ENCODE data around the gene WIPF2. TPM values are rescaled to one million over a fixed set of nuclear protein-coding genes. Genes with fewer than 3 reads are reported as not detected.

The WIPF2 gene
- total RNA-seq, 2 donors from 2014 or later: 12.6 to 27.0 TPM

- Histone ChIP-seq H3K4me3 (no peak overlapping the region), H3K4me1 (replicated peaks) (no peaks in the 10 kb centered on the region), H3K36me3 (no peaks in the 10 kb centered on the region), H3K27me3 (replicated peaks; ENCODE audit: insufficient read depth) (no peaks in the 10 kb centered on the region), H3K27ac (no peak overlapping the region), H3K9me3 (no peaks in the 10 kb centered on the region)
- DNase-seq (ENCODE audit: low spot score): no peak
- 92% methylated on average over 1 of the region's 1 CpG for WGBS
- intact Hi-C loops (cut with DNase I): no loop called here
- TF ChIP-seq, protein P1, sequence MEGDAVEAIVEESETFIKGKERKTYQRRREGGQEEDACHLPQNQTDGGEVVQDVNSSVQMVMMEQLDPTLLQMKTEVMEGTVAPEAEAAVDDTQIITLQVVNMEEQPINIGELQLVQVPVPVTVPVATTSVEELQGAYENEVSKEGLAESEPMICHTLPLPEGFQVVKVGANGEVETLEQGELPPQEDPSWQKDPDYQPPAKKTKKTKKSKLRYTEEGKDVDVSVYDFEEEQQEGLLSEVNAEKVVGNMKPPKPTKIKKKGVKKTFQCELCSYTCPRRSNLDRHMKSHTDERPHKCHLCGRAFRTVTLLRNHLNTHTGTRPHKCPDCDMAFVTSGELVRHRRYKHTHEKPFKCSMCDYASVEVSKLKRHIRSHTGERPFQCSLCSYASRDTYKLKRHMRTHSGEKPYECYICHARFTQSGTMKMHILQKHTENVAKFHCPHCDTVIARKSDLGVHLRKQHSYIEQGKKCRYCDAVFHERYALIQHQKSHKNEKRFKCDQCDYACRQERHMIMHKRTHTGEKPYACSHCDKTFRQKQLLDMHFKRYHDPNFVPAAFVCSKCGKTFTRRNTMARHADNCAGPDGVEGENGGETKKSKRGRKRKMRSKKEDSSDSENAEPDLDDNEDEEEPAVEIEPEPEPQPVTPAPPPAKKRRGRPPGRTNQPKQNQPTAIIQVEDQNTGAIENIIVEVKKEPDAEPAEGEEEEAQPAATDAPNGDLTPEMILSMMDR (IDR thresholded peaks at IDR 0.05): no peak
- TF ChIP-seq POLR2A (IDR thresholded peaks at IDR 0.05) (no peak), POLR2AphosphoS5 (IDR thresholded peaks at IDR 0.05) (no peak)
Measured at GRCh38 chr17:40248507-40248906, 29.4 kb downstream of the WIPF2 start.

DNA sequence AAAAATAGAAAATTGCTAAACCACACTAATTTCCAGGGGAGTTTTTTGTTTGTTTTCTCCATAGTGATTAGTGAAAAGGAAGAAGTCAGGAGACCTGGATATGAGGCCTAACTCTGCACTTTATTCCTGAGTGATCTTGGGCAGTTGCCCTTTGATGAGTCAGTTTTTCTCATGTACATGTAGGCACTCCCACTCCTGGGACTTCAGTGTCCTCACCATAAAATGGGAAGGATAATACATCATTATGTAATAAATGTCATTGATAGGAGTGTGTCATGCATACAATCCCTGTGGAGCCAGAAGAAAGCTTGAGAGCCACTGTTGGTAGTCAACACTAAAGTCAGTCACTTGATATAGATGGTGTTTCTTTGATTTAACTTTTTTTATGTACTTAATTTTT lies 32.5 kb downstream of the WIPF2 start:
- TF ChIP-seq POLR2AphosphoS5 (IDR thresholded peaks at IDR 0.05) (peak; percentile 77), POLR2A (IDR thresholded peaks at IDR 0.05) (no peak)
- no peaks in the 10 kb centered on the region for H3K27me3 ChIP-seq (replicated peaks; ENCODE audit: insufficient read depth)
- no peaks in the 10 kb centered on the region for H3K36me3 ChIP-seq
- H3K9me3 ChIP-seq: no peaks in the 10 kb centered on the region
- peak; percentile 25 for DNase-seq (ENCODE audit: low spot score)
- no peak overlapping the region for H3K27ac ChIP-seq
- intact Hi-C loops (cut with DNase I): no loop called here
- H3K4me1 ChIP-seq (replicated peaks): no peaks in the 10 kb centered on the region
- no peak overlapping the region for H3K4me3 ChIP-seq

DNA sequence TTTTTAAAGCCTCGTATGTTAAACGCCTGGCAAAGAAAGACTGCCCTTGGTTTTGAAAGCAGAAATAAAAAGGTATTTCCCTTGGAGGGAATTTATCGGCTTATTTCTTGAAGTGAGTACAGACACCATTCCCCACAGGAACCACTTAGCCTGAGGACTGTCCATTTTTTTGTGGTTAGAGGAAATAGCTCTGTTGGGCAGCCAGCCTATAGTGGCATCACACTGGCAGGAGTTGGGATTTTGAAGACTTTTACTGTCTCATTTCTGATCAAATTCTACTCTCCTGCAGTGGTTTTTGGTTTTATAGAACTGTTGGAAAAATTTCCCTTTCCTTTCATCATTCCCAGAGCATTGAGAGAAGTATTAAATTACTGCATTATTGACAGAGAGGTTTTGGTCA lies 34.5 kb downstream of the WIPF2 start:
- Histone ChIP-seq H3K9me3 (no peaks in the 10 kb centered on the region), H3K27me3 (replicated peaks; ENCODE audit: insufficient read depth) (no peaks in the 10 kb centered on the region), H3K4me3 (no peak overlapping the region), H3K27ac (no peak overlapping the region), H3K36me3 (no peaks in the 10 kb centered on the region), H3K4me1 (replicated peaks) (no peaks in the 10 kb centered on the region)
- DNase-seq (ENCODE audit: low spot score): no peak
- intact Hi-C loops (cut with DNase I): no loop called here
- WGBS: 91% methylated on average over 3 of the region's 3 CpGs
- TF ChIP-seq POLR2AphosphoS5 (IDR thresholded peaks at IDR 0.05) (no peak), POLR2A (IDR thresholded peaks at IDR 0.05) (no peak)
- TF ChIP-seq, protein P1 (IDR thresholded peaks at IDR 0.05): no peak

DNA sequence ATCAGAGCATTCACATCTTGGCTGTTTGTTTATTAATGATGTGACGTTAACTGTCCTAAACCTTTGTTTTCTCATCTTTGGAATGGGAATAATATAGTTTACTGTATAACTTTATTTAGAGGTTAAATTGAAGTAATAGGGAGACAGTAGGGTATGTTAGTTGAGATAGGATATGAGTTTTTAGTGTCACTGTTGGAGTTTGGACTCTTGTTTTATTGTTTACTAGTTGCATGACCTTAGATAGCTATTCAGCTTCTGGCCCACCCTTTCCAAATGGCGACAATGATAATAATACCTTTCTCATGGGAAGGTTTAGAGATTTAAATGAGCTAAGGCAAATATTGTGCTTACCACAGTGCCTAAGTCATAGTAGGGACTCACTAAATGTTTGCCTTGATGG lies 40.4 kb downstream of the WIPF2 start:
- H3K4me3 ChIP-seq: no peak overlapping the region
- H3K4me1 ChIP-seq (replicated peaks): no peaks in the 10 kb centered on the region
- H3K27me3 ChIP-seq (replicated peaks; ENCODE audit: insufficient read depth): no peaks in the 10 kb centered on the region
- TF ChIP-seq POLR2AphosphoS5 (IDR thresholded peaks at IDR 0.05) (no peak), POLR2A (IDR thresholded peaks at IDR 0.05) (no peak)
- TF ChIP-seq, protein P1 (IDR thresholded peaks at IDR 0.05): no peak
- intact Hi-C loops (cut with DNase I): no loop called here
- no peaks in the 10 kb centered on the region for H3K9me3 ChIP-seq
- WGBS: 97% methylated on average over 2 of the region's 2 CpGs
- DNase-seq (ENCODE audit: low spot score): no peak
- peaks cover 0 to 2% of the 10 kb centered on the region in 2 donors for H3K36me3 ChIP-seq
- no peak overlapping the region for H3K27ac ChIP-seq

DNA sequence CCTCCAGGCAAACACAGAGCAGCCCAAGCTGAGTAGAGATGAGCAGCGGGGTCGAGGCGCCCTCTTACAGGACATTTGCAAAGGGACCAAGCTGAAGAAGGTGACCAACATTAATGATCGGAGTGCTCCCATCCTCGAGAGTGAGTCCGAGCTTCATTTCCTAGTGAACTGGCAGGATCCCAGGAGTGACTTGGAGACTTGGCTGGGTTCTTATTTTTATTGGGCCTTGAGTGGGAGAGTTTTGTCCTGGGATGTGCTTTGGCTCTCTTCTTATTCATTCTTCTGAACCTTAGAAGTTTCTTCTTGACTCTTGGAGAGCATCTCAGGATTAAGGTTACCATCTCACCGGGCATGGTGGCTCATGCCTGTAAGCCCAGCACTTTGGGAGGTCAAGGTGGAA lies 41.4 kb downstream of the WIPF2 start:
- 72% methylated on average over 7 of the region's 7 CpGs for WGBS
- H3K27ac ChIP-seq: no peak overlapping the region
- no peaks in the 10 kb centered on the region for H3K4me1 ChIP-seq (replicated peaks)
- peaks cover 0 to 2% of the 10 kb centered on the region in 2 donors for H3K36me3 ChIP-seq
- H3K9me3 ChIP-seq: no peaks in the 10 kb centered on the region
- H3K27me3 ChIP-seq (replicated peaks; ENCODE audit: insufficient read depth): no peaks in the 10 kb centered on the region
- no peak for DNase-seq (ENCODE audit: low spot score)
- intact Hi-C loops (cut with DNase I): no loop called here
- H3K4me3 ChIP-seq: no peak overlapping the region
- TF ChIP-seq, protein P1 (IDR thresholded peaks at IDR 0.05): no peak
- TF ChIP-seq POLR2AphosphoS5 (IDR thresholded peaks at IDR 0.05) (no peak), POLR2A (IDR thresholded peaks at IDR 0.05) (no peak)
